Type B pancreatic cell (in vitro differentiated cells): ENCODE measurements around the gene RELT. TPM values are rescaled to one million over a fixed set of nuclear protein-coding genes. Genes with fewer than 3 reads are reported as not detected.

Source experiments
- DNase-seq: peaks from one replicate; pipeline ENCODE4 v3.0.0; 2021; ENCODE audit warnings: mixed read lengths; ENCODE audit not compliant: unreplicated experiment; ENCODE audit errors: extremely low spot score
- H3K27ac Mint-ChIP-seq: 2 replicates; pipeline ENCODE4 v1.8.0; 2021; ENCODE audit warnings: mild to moderate bottlenecking, mixed read lengths
- H3K27me3 Mint-ChIP-seq: 2 replicates; pipeline ENCODE4 v1.8.0; 2021; ENCODE audit warnings: mixed read lengths
- H3K36me3 Mint-ChIP-seq: 2 replicates; pipeline ENCODE4 v1.8.0; 2021; ENCODE audit warnings: mixed read lengths
- H3K4me1 Mint-ChIP-seq: one replicate; pipeline ENCODE4 v1.8.0; 2021; ENCODE audit warnings: mixed read lengths; ENCODE audit not compliant: unreplicated experiment
- H3K4me3 Mint-ChIP-seq: 2 replicates; pipeline ENCODE4 v1.8.0; 2021; ENCODE audit warnings: mild to moderate bottlenecking, mixed read lengths
- H3K9me3 Mint-ChIP-seq: 2 replicates; pipeline ENCODE4 v1.8.0; 2021; ENCODE audit warnings: mixed read lengths
- CTCF ChIP-seq: fragments of 200-600 bp; sonication (generic); conservative IDR thresholded peaks from 2 replicates; pipeline ENCODE4 v1.5.0; 2021; ENCODE audit warnings: antibody characterized with exemption, mild to moderate bottlenecking
- total RNA-seq: library from RNA; stranded (reverse); gene quantifications from 2 replicates; pipeline ENCODE4 v1.2.1, GENCODE V29; 2021; ENCODE audit warnings: low replicate concordance

RELT gene
- total RNA-seq, 1 donor from 2014 or later = 8.5 TPM

- no peaks in the 10 kb centered on the region for H3K36me3 Mint-ChIP-seq
- H3K4me1 Mint-ChIP-seq = peaks cover 31% of the 10 kb centered on the region
- no peak for DNase-seq
- H3K27me3 Mint-ChIP-seq = no peaks in the 10 kb centered on the region
- no peaks in the 10 kb centered on the region for H3K9me3 Mint-ChIP-seq
- H3K27ac Mint-ChIP-seq = no peak overlapping the region
- TF ChIP-seq CTCF = no peak
- H3K4me3 Mint-ChIP-seq = no peak overlapping the region
Observed at GRCh38 chr11:73345481-73346160, 30.6 kb upstream of the RELT start.

- H3K27me3 Mint-ChIP-seq = no peaks in the 10 kb centered on the region
- DNase-seq = no peak
- H3K9me3 Mint-ChIP-seq = no peaks in the 10 kb centered on the region
- no peaks in the 10 kb centered on the region for H3K36me3 Mint-ChIP-seq
- H3K4me3 Mint-ChIP-seq = no peak overlapping the region
- peaks cover 35% of the 10 kb centered on the region for H3K4me1 Mint-ChIP-seq
- no peak overlapping the region for H3K27ac Mint-ChIP-seq
- TF ChIP-seq CTCF = no peak
Observed at GRCh38 chr11:73346186-73346935, 29.8 kb upstream of the RELT start.

- Mint-ChIP-seq H3K27ac (no peak overlapping the region), H3K27me3 (no peaks in the 10 kb centered on the region), H3K9me3 (no peaks in the 10 kb centered on the region), H3K36me3 (no peaks in the 10 kb centered on the region), H3K4me1 (peaks cover 32% of the 10 kb centered on the region), H3K4me3 (no peak overlapping the region)
- no peak for DNase-seq
- TF ChIP-seq CTCF = no peak
Observed at GRCh38 chr11:73347067-73347466, 29.1 kb upstream of the RELT start.

- no peaks in the 10 kb centered on the region for H3K36me3 Mint-ChIP-seq
- no peaks in the 10 kb centered on the region for H3K27me3 Mint-ChIP-seq
- peaks cover 27% of the 10 kb centered on the region for H3K4me1 Mint-ChIP-seq
- no peaks in the 10 kb centered on the region for H3K9me3 Mint-ChIP-seq
- H3K27ac Mint-ChIP-seq = no peak overlapping the region
- DNase-seq = no peak
- TF ChIP-seq CTCF = no peak
- H3K4me3 Mint-ChIP-seq = no peak overlapping the region
Observed at GRCh38 chr11:73348838-73349237, 27.4 kb upstream of the RELT start.

GRCh38 chr11:73349633-73350032 lies 26.6 kb upstream of the RELT start:
- no peak for DNase-seq
- H3K4me1 Mint-ChIP-seq = peaks cover 27% of the 10 kb centered on the region
- no peaks in the 10 kb centered on the region for H3K27me3 Mint-ChIP-seq

More at GRCh38 chr11:73349633-73350032, 26.6 kb upstream of the RELT start:
- Mint-ChIP-seq H3K9me3 (no peaks in the 10 kb centered on the region), H3K27ac (no peak overlapping the region), H3K36me3 (no peaks in the 10 kb centered on the region), H3K4me3 (no peak overlapping the region)
- no peak for TF ChIP-seq CTCF
